ENCODE results near the gene TCP11.
A peak's percentile ranks its signal among the peaks of the same experiment; 100 is the strongest.

The TCP11 gene

GRCh38 chr6:35147486-35147885 lies 6.3 kb upstream of the TCP11 start:
- TF ChIP-seq CTCF (conservative IDR thresholded peaks at IDR 0.05; ENCODE audit: low read length): no peak
- no peak overlapping the region for H3K4me3 ChIP-seq (ENCODE audit: low read length)
- DNase-seq (ENCODE audit: low read depth): no peak

- no peak overlapping the region for H3K4me3 ChIP-seq (ENCODE audit: low read length)
- DNase-seq (ENCODE audit: low read depth): no peak
- TF ChIP-seq CTCF (conservative IDR thresholded peaks at IDR 0.05; ENCODE audit: low read length): no peak
These were observed 5.9 kb upstream of the TCP11 start for GRCh38 chr6:35147026-35147425.

GRCh38 chr6:35146453-35146852 lies 5.3 kb upstream of the TCP11 start:
- DNase-seq (ENCODE audit: low read depth): peak; percentile 57
- TF ChIP-seq CTCF (conservative IDR thresholded peaks at IDR 0.05; ENCODE audit: low read length): peak; percentile 71
- no peak overlapping the region for H3K4me3 ChIP-seq (ENCODE audit: low read length)

GRCh38 chr6:35145757-35146156 lies 4.6 kb upstream of the TCP11 start:
- no peak for TF ChIP-seq CTCF (conservative IDR thresholded peaks at IDR 0.05; ENCODE audit: low read length)
- peak; percentile 14 for DNase-seq (ENCODE audit: low read depth)
- H3K4me3 ChIP-seq (ENCODE audit: low read length): no peak overlapping the region

GRCh38 chr6:35142588-35143569 lies 1.7 kb upstream of the TCP11 start:
- peak; percentile 52 for DNase-seq (ENCODE audit: low read depth)
- H3K4me3 ChIP-seq (ENCODE audit: low read length): no peak overlapping the region

GRCh38 chr6:35140639-35141006 lies 516 bp downstream of the TCP11 start:
- TF ChIP-seq CTCF (conservative IDR thresholded peaks at IDR 0.05; ENCODE audit: low read length): no peak
- no peak overlapping the region for H3K4me3 ChIP-seq (ENCODE audit: low read length)
- DNase-seq (ENCODE audit: low read depth): no peak

More at GRCh38 chr6:35142588-35143569, 1.7 kb upstream of the TCP11 start:
- no peak for TF ChIP-seq CTCF (conservative IDR thresholded peaks at IDR 0.05; ENCODE audit: low read length)

Data from AG10803 (cell line).